Omental fat pad (tissue), 4 donors: Measurements from ENCODE around the gene PCDHGB6. TPM values are rescaled to one million over a fixed set of nuclear protein-coding genes. Genes with fewer than 3 reads are reported as not detected.

Source experiments
- ATAC-seq: fragments of 150-250 bp; one replicate; pipeline ENCODE4 v1.9.1; 2016; ENCODE audit warnings: mild to moderate bottlenecking, moderate library complexity; ENCODE audit not compliant: low FRiP score
- DNase-seq: peaks from one replicate; pipeline ENCODE4 v3.0.0-alpha.2; 2019; ENCODE audit warnings: low spot score
- CTCF ChIP-seq, 3 donors: fragments of 450-650 bp; IDR thresholded peaks; one replicate each; pipeline ENCODE4 v1.5.1; 2016 to 2017; ENCODE audit warnings: antibody characterized with exemption in 3 of 3, mild to moderate bottlenecking in 3 of 3, moderate library complexity in 2 of 3
- total RNA-seq, 4 donors: library from RNA; depleted of rRNA; stranded (reverse); fragments of >200 nt; gene quantifications; one replicate each; pipeline ENCODE4 v1.1.0, GENCODE V29; 2016

The PCDHGB6 gene
- total RNA-seq, 4 donors from 2014 or later, result 4.2 to 12.6 (median 6.5) TPM

GRCh38 chr5:141419074-141419880 lies 11.5 kb downstream of the PCDHGB6 start:
- no peak for TF ChIP-seq CTCF (IDR thresholded peaks at IDR 0.05)
- DNase-seq (no peak), ATAC-seq (no peak)

- ATAC-seq (no peak), DNase-seq (no peak)
- no peak for TF ChIP-seq CTCF (IDR thresholded peaks at IDR 0.05)
Measured at GRCh38 chr5:141420855-141421488, 13.2 kb downstream of the PCDHGB6 start, which contains the start of gene PCDHGA11. PCDHGA11 (plus strand) TSS chr5:141421051; CDS start chr5:141421228, 177 bp downstream.

DNA sequence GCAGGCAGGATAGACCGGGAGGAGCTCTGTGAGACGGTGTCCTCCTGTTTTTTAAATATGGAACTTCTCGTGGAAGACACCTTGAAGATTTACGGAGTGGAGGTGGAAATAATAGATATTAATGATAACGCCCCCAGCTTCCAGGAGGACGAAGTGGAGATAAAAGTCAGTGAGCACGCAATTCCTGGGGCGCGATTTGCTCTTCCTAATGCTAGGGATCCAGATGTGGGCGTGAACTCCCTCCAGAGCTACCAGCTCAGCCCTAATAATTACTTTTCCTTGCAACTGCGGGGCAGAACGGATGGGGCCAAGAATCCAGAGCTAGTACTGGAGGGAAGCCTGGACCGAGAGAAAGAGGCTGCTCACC lies 13.7 kb downstream of the PCDHGB6 start:
- DNase-seq, result no peak
- ATAC-seq, result no peak
- TF ChIP-seq CTCF (IDR thresholded peaks at IDR 0.05), result no peak

DNA sequence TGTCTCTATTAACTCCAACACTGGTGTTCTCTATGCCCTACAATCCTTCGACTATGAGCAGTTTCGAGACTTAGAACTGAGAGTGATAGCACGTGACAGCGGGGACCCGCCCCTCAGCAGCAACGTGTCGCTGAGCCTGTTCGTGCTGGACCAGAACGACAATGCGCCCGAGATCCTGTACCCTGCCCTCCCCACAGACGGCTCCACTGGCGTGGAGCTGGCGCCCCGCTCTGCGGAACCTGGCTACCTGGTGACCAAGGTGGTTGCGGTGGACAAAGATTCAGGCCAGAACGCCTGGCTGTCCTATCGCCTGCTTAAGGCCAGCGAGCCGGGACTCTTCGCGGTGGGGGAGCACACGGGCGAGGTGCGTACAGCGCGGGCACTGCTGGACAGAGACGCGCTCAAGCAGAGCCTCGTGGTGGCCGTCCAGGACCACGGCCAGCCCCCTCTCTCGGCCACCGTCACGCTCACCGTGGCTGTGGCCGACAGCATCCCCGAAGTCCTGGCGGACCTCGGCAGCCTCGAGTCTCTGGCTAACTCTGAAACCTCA lies 15.0 kb downstream of the PCDHGB6 start:
- TF ChIP-seq CTCF (IDR thresholded peaks at IDR 0.05), result no peak
- ATAC-seq, result no peak
- no peak for DNase-seq

GRCh38 chr5:141427783-141428426 lies 20.1 kb downstream of the PCDHGB6 start:
- ATAC-seq, result no peak
- no peak for DNase-seq
- no peak for TF ChIP-seq CTCF (IDR thresholded peaks at IDR 0.05)

GRCh38 chr5:141430332-141431113 lies 22.7 kb downstream of the PCDHGB6 start, which contains the start of gene PCDHGA12:
PCDHGA12 (plus strand) TSS chr5:141430507; CDS start chr5:141430760, 253 bp downstream.
- TF ChIP-seq CTCF (IDR thresholded peaks at IDR 0.05), result no peak
- ATAC-seq, result peak; percentile 83
- no peak for DNase-seq
